Measurements from ENCODE around the gene LRRC75B. TPM values are rescaled to one million over a fixed set of nuclear protein-coding genes. Genes with fewer than 3 reads are reported as not detected.
A peak's percentile ranks its signal among the peaks of the same experiment; 100 is the strongest.

The LRRC75B gene
- total and polyA plus RNA-seq, 2 of the 13 experiments (the other 11 are each of a cell fraction or from before 2014, with no cell fraction given), result 11.8 to 34.8 TPM

DNA sequence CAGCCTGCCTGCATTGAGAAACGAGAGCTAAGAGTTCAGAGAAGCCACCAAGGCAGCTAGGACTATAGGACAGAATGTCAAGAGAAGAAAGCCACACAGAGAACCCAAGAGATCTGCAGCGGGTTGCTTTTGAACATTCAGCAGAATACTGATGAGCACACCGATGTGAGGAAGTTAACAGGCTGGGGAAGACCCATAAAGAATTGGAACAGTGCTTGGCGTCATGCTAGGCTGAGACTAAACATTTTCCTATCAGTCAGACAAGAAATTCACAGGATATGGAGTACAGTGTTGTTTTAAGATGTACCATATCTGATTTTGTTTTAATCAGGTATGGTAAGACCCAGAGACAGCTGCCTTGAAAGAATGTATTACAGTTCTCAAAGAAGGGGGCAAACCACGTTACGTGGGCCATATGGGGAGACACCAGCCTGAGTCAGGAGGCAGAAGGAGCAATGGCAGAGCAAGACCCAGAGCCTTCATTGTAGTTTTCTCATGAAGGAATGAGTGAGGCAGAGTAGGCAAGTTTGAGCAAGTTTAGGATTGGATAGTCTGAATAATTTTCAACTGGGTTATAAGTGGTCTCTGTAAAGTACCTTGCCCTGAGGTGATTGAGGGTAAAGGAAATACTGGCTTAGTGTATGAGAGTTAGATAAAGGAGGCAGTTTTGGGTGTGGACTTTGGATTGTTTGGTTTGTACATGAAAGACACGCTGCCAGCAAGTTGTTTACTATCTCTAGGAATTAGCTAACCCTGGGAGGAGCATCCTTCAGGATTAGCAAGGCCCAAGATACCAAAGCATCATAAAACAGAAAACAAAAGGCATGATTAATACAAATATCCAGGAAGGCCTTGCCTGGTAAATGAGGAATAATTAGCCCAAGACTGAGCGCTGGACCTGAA, 14.3 kb downstream of the LRRC75B start (continued):
- TF ChIP-seq, protein P1, sequence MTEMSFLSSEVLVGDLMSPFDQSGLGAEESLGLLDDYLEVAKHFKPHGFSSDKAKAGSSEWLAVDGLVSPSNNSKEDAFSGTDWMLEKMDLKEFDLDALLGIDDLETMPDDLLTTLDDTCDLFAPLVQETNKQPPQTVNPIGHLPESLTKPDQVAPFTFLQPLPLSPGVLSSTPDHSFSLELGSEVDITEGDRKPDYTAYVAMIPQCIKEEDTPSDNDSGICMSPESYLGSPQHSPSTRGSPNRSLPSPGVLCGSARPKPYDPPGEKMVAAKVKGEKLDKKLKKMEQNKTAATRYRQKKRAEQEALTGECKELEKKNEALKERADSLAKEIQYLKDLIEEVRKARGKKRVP (CRISPR knock-in tag; IDR thresholded peaks at IDR 0.05), result no peak
- TF ChIP-seq ZFP62 (CRISPR knock-in tag; IDR thresholded peaks at IDR 0.05), result no peak
- TF ChIP-seq ZC3H4 (CRISPR knock-in tag; IDR thresholded peaks at IDR 0.05; ENCODE audit: borderline replicate concordance), result peak; percentile 87
- peak; percentile 96 for TF ChIP-seq RCOR2 (CRISPR knock-in tag; IDR thresholded peaks at IDR 0.05)
- no peak for TF ChIP-seq ZBTB8A (CRISPR knock-in tag; IDR thresholded peaks at IDR 0.05; ENCODE audit: borderline replicate concordance, low read depth)
- TF ChIP-seq, protein P2, sequence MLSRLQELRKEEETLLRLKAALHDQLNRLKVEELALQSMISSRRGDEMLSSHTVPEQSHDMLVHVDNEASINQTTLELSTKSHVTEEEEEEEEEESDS (CRISPR knock-in tag; IDR thresholded peaks at IDR 0.05; ENCODE audit: borderline replicate concordance), result no peak
- no peak for TF ChIP-seq ZNF343 (CRISPR knock-in tag; IDR thresholded peaks at IDR 0.05)
- 0 out of 2 replicates have a peak, but pooled peaks have one; percentile 11 for TF ChIP-seq PHF8 (CRISPR knock-in tag; IDR thresholded peaks at IDR 0.05)
- TF ChIP-seq EZH2 (conservative IDR thresholded peaks at IDR 0.05; ENCODE audit: low read depth, low read length), result no peak
- no peak for TF ChIP-seq AHR (CRISPR knock-in tag; IDR thresholded peaks at IDR 0.05)
- TF ChIP-seq TBX3 (IDR thresholded peaks at IDR 0.05; ENCODE audit: borderline replicate concordance), result peak; percentile 71; the same call in 1 of the 2 replicates
- TF ChIP-seq PRMT3 (CRISPR knock-in tag; IDR thresholded peaks at IDR 0.05; ENCODE audit: borderline replicate concordance, low read depth), result no peak
- no peak for TF ChIP-seq ZSCAN29 (CRISPR knock-in tag; conservative IDR thresholded peaks at IDR 0.05)
- TF ChIP-seq LCORL (IDR thresholded peaks at IDR 0.05), result peak; percentile 98
- peak; percentile 98 for TF ChIP-seq LCORL (CRISPR knock-in tag; IDR thresholded peaks at IDR 0.05)
- TF ChIP-seq ZC3H13 (CRISPR knock-in tag; IDR thresholded peaks at IDR 0.05), result no peak
- TF ChIP-seq SYNCRIP (IDR thresholded peaks at IDR 0.05; ENCODE audit: insufficient read depth, low read depth, low read length), result no peak
- TF ChIP-seq, protein P3, sequence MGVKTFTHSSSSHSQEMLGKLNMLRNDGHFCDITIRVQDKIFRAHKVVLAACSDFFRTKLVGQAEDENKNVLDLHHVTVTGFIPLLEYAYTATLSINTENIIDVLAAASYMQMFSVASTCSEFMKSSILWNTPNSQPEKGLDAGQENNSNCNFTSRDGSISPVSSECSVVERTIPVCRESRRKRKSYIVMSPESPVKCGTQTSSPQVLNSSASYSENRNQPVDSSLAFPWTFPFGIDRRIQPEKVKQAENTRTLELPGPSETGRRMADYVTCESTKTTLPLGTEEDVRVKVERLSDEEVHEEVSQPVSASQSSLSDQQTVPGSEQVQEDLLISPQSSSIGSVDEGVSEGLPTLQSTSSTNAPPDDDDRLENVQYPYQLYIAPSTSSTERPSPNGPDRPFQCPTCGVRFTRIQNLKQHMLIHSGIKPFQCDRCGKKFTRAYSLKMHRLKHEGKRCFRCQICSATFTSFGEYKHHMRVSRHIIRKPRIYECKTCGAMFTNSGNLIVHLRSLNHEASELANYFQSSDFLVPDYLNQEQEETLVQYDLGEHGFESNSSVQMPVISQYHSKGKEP (CRISPR knock-in tag; IDR thresholded peaks at IDR 0.05), result no peak
- TF ChIP-seq KAT8 (CRISPR knock-in tag; IDR thresholded peaks at IDR 0.05), result peak; percentile 64
- no peak for TF ChIP-seq BRD4 (CRISPR knock-in tag; IDR thresholded peaks at IDR 0.05)
- TF ChIP-seq TBX2 (CRISPR knock-in tag; IDR thresholded peaks at IDR 0.05; ENCODE audit: borderline replicate concordance), result peak; percentile 93
- peak; percentile 79; the same call in 1 of the 2 replicates for TF ChIP-seq TARDBP (CRISPR knock-in tag; IDR thresholded peaks at IDR 0.05)
- TF ChIP-seq BCL6 (CRISPR knock-in tag; IDR thresholded peaks at IDR 0.05), result peak; percentile 99
- peak; percentile 61; the same call in 1 of the 2 replicates for TF ChIP-seq ZNF335 (CRISPR knock-in tag; IDR thresholded peaks at IDR 0.05)
- peak; percentile 76; the same call in 1 of the 2 replicates for TF ChIP-seq DMAP1 (CRISPR knock-in tag; IDR thresholded peaks at IDR 0.05)
- TF ChIP-seq, protein P4, sequence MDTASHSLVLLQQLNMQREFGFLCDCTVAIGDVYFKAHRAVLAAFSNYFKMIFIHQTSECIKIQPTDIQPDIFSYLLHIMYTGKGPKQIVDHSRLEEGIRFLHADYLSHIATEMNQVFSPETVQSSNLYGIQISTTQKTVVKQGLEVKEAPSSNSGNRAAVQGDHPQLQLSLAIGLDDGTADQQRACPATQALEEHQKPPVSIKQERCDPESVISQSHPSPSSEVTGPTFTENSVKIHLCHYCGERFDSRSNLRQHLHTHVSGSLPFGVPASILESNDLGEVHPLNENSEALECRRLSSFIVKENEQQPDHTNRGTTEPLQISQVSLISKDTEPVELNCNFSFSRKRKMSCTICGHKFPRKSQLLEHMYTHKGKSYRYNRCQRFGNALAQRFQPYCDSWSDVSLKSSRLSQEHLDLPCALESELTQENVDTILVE (CRISPR knock-in tag; IDR thresholded peaks at IDR 0.05), result peak; percentile 47

All from HepG2 (cell line).